ENCODE measurements around the gene SH3YL1.

- TF ChIP-seq, protein P1, sequence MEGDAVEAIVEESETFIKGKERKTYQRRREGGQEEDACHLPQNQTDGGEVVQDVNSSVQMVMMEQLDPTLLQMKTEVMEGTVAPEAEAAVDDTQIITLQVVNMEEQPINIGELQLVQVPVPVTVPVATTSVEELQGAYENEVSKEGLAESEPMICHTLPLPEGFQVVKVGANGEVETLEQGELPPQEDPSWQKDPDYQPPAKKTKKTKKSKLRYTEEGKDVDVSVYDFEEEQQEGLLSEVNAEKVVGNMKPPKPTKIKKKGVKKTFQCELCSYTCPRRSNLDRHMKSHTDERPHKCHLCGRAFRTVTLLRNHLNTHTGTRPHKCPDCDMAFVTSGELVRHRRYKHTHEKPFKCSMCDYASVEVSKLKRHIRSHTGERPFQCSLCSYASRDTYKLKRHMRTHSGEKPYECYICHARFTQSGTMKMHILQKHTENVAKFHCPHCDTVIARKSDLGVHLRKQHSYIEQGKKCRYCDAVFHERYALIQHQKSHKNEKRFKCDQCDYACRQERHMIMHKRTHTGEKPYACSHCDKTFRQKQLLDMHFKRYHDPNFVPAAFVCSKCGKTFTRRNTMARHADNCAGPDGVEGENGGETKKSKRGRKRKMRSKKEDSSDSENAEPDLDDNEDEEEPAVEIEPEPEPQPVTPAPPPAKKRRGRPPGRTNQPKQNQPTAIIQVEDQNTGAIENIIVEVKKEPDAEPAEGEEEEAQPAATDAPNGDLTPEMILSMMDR (IDR thresholded peaks at IDR 0.05) = no peak
- TF ChIP-seq EZH2 (IDR thresholded peaks at IDR 0.05) (no peak), EZH2phosphoT487 (IDR thresholded peaks at IDR 0.05) (no peak)
Measured at GRCh38 chr2:223451-223850, 40.4 kb downstream of the SH3YL1 start.

Data from neural progenitor cell (in vitro differentiated cells).